Measurements from ENCODE around the gene STRBP. TPM values are rescaled to one million over a fixed set of nuclear protein-coding genes. Genes with fewer than 3 reads are reported as not detected.

STRBP gene
- total and polyA plus RNA-seq, 2 donors = 41.8 to 48.4 TPM

- no peak for DNase-seq (ENCODE audit: low read depth in 6 of 9, low spot score in 9 of 9)
- Histone ChIP-seq H3K4me3 (ENCODE audit: low read length in 2 of 2) (no peak overlapping the region), H3K27ac (ENCODE audit: low read depth in 1 of 2, low read length in 1 of 2) (no peak overlapping the region), H3K27me3 (ENCODE audit: control insufficient read depth in 2 of 2, insufficient read depth in 1 of 2, low read length in 1 of 2) (no peaks in the 10 kb centered on the region), H3K9me3 (ENCODE audit: control insufficient read depth in 2 of 2, insufficient read depth in 1 of 2, low read length in 1 of 2) (no peaks in the 10 kb centered on the region), H3K4me1 (ENCODE audit: control insufficient read depth in 2 of 2, insufficient read depth in 2 of 2, low read length in 2 of 2) (no peaks in the 10 kb centered on the region), H3K36me3 (ENCODE audit: control insufficient read depth in 2 of 2, insufficient read depth in 2 of 2, low read length in 1 of 2) (peaks cover 8 to 47% of the 10 kb centered on the region in 2 donors)
- WGBS = 98% methylated on average over 3 of the region's 3 CpGs
Observed at GRCh38 chr9:123074628-123075027, 193.8 kb downstream of the STRBP start.

- Histone ChIP-seq H3K27ac (ENCODE audit: low read depth in 1 of 2, low read length in 1 of 2) (no peak overlapping the region), H3K27me3 (ENCODE audit: control insufficient read depth in 2 of 2, insufficient read depth in 1 of 2, low read length in 1 of 2) (no peaks in the 10 kb centered on the region), H3K4me1 (ENCODE audit: control insufficient read depth in 2 of 2, insufficient read depth in 2 of 2, low read length in 2 of 2) (no peaks in the 10 kb centered on the region), H3K36me3 (ENCODE audit: control insufficient read depth in 2 of 2, insufficient read depth in 2 of 2, low read length in 1 of 2) (peaks cover 8 to 47% of the 10 kb centered on the region in 2 donors), H3K4me3 (ENCODE audit: low read length in 2 of 2) (no peak overlapping the region), H3K9me3 (ENCODE audit: control insufficient read depth in 2 of 2, insufficient read depth in 1 of 2, low read length in 1 of 2) (no peaks in the 10 kb centered on the region)
- 92% methylated on average over 1 of the region's 1 CpG for WGBS
- DNase-seq (ENCODE audit: low read depth in 6 of 9, low spot score in 9 of 9) = no peak
Observed at GRCh38 chr9:123073991-123074422, 194.4 kb downstream of the STRBP start.

- no peak for DNase-seq (ENCODE audit: low read depth in 6 of 9, low spot score in 9 of 9)
- H3K27ac ChIP-seq (ENCODE audit: low read depth in 1 of 2, low read length in 1 of 2) = no peak overlapping the region
Observed at GRCh38 chr9:123073441-123073840, 194.9 kb downstream of the STRBP start.

DNA sequence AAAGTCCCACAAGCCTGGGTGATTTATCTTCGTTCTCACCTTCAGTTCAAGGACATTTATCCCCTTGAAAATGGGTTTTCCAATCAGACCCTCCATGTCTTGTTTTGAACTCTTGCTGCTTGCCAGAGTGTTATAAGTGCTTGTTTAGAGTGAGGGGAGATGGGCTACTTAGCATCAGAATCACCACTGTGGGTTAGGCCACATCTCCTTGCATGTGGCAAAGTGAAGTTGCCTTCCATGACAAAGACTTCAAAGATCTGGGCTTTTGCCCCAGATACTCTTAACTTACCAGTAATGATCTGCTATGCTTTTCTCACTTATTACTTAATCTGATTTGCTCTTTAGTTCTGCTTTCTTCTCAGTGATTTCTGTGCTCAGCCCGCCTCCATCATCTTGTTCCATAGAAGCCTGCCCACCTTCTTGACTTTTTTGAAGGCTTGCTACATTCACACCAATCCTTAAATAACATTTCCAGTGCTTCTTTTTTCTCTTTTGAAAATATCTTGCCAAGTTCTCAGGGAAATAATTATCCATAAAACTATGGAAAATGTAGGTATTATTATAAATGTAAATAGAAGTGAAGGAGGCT lies 195.9 kb downstream of the STRBP start:
- no peak overlapping the region for H3K4me3 ChIP-seq (ENCODE audit: low read length in 2 of 2)
- H3K27me3 ChIP-seq (ENCODE audit: control insufficient read depth in 2 of 2, insufficient read depth in 1 of 2, low read length in 1 of 2) = no peaks in the 10 kb centered on the region
- H3K4me1 ChIP-seq (ENCODE audit: control insufficient read depth in 2 of 2, insufficient read depth in 2 of 2, low read length in 2 of 2) = no peaks in the 10 kb centered on the region
- H3K9me3 ChIP-seq (ENCODE audit: control insufficient read depth in 2 of 2, insufficient read depth in 1 of 2, low read length in 1 of 2) = no peaks in the 10 kb centered on the region
- no peak for DNase-seq (ENCODE audit: low read depth in 6 of 9, low spot score in 9 of 9)
- WGBS = 98% methylated on average over 2 of the region's 2 CpGs
- H3K27ac ChIP-seq (ENCODE audit: low read depth in 1 of 2, low read length in 1 of 2) = no peak overlapping the region
- peaks cover 5 to 38% of the 10 kb centered on the region in 2 donors for H3K36me3 ChIP-seq (ENCODE audit: control insufficient read depth in 2 of 2, insufficient read depth in 2 of 2, low read length in 1 of 2)

More at GRCh38 chr9:123073441-123073840, 194.9 kb downstream of the STRBP start:
- Histone ChIP-seq H3K36me3 (ENCODE audit: control insufficient read depth in 2 of 2, insufficient read depth in 2 of 2, low read length in 1 of 2) (peaks cover 5 to 44% of the 10 kb centered on the region in 2 donors), H3K9me3 (ENCODE audit: control insufficient read depth in 2 of 2, insufficient read depth in 1 of 2, low read length in 1 of 2) (no peaks in the 10 kb centered on the region), H3K27me3 (ENCODE audit: control insufficient read depth in 2 of 2, insufficient read depth in 1 of 2, low read length in 1 of 2) (no peaks in the 10 kb centered on the region), H3K4me3 (ENCODE audit: low read length in 2 of 2) (no peak overlapping the region), H3K4me1 (ENCODE audit: control insufficient read depth in 2 of 2, insufficient read depth in 2 of 2, low read length in 2 of 2) (no peaks in the 10 kb centered on the region)
- 96% methylated on average over 5 of the region's 5 CpGs for WGBS

Other genes with a start within 250 kb of the STRBP start
- gene GPR21, start 234.9 kb downstream of the STRBP start, total RNA-seq = not detected
- gene GPR21, start 234.9 kb downstream of the STRBP start, polyA plus RNA-seq = 0.07 TPM
- gene CRB2, start 87.6 kb upstream of the STRBP start, total RNA-seq = 0.61 TPM
- 0.21 TPM for gene CRB2, start 87.6 kb upstream of the STRBP start, polyA plus RNA-seq

Measured in thymus (tissue), 11 donors.